DND-41 (cell line): ENCODE results near the gene ARID3A.

ENCODE experiments used
- ATAC-seq: fragments of 200-7000 bp; cut with Tn5 transposase; 3 replicates; pipeline ENCODE4 v1.9.1; 2021; ENCODE audit warnings: low read depth; ENCODE audit not compliant: insufficient read depth
- DNase-seq: peaks from one replicate; pipeline ENCODE4 v3.0.0-alpha.2; 2020
- H2AFZ ChIP-seq: 2 replicates; pipeline ENCODE4 v1.6.0; 2012; ENCODE audit warnings: low read depth, low read length
- H3K27ac ChIP-seq: 2 replicates; pipeline ENCODE4 v1.5.1; 2012; ENCODE audit warnings: low read length, inconsistent platforms
- H3K27me3 ChIP-seq: fragments of 200-600 bp; sonication (generic); 2 replicates; pipeline ENCODE4 v1.6.0; 2012; ENCODE audit warnings: low read length, mild to moderate bottlenecking, inconsistent platforms; ENCODE audit not compliant: insufficient read depth, poor library complexity
- H3K36me3 ChIP-seq: 2 replicates; pipeline ENCODE4 v1.5.1; 2012; ENCODE audit warnings: low read length, inconsistent platforms; ENCODE audit not compliant: insufficient read depth
- H3K4me1 ChIP-seq: 2 replicates; pipeline ENCODE4 v1.5.1; 2012; ENCODE audit warnings: mild to moderate bottlenecking, low read length; ENCODE audit not compliant: insufficient read depth
- H3K4me2 ChIP-seq: 2 replicates; pipeline ENCODE4 v1.6.0; 2012; ENCODE audit warnings: mild to moderate bottlenecking, moderate library complexity, low read length, inconsistent platforms; ENCODE audit not compliant: insufficient read depth
- H3K4me3 ChIP-seq, 2 experiments: fragments of 200-600 bp in 1 of 2; shearing (Covaris generic) in 1 of 2; 2 replicates each; pipeline ENCODE4 v1.5.1; 2012 to 2016; ENCODE audit warnings: inconsistent platforms in 2 of 2, low read length in 2 of 2, mild to moderate bottlenecking in 2 of 2, low read depth in 1 of 2, moderate library complexity in 1 of 2
- H3K79me2 ChIP-seq: 2 replicates; pipeline ENCODE4 v1.6.0; 2012; ENCODE audit warnings: low read length, inconsistent platforms; ENCODE audit not compliant: insufficient read depth
- H3K9ac ChIP-seq: 2 replicates; pipeline ENCODE4 v1.6.0; 2012; ENCODE audit warnings: low read depth, mild to moderate bottlenecking, inconsistent platforms, low read length, moderate library complexity
- H3K9me3 ChIP-seq: 2 replicates; pipeline ENCODE4 v1.5.1; 2012; ENCODE audit warnings: low read length, moderate library complexity, mild to moderate bottlenecking, inconsistent platforms; ENCODE audit not compliant: insufficient read depth, severe bottlenecking
- H4K20me1 ChIP-seq: 2 replicates; pipeline ENCODE4 v1.6.0; 2012; ENCODE audit warnings: low read length; ENCODE audit not compliant: insufficient read depth
- EZH2 ChIP-seq: IDR thresholded peaks from 3 replicates; pipeline ENCODE4 v1.6.1; 2012; ENCODE audit warnings: borderline replicate concordance, low read depth, mild to moderate bottlenecking, moderate library complexity, low read length, inconsistent platforms; ENCODE audit not compliant: severe bottlenecking
- TF ChIP-seq, protein P1 (sequence below): IDR thresholded peaks from 2 replicates; pipeline ENCODE4 v1.5.1; 2012; ENCODE audit warnings: borderline replicate concordance, low read length, moderate library complexity, mild to moderate bottlenecking; ENCODE audit not compliant: poor library complexity, severe bottlenecking; ENCODE audit errors: extremely low read depth

Gene ARID3A

DNA sequence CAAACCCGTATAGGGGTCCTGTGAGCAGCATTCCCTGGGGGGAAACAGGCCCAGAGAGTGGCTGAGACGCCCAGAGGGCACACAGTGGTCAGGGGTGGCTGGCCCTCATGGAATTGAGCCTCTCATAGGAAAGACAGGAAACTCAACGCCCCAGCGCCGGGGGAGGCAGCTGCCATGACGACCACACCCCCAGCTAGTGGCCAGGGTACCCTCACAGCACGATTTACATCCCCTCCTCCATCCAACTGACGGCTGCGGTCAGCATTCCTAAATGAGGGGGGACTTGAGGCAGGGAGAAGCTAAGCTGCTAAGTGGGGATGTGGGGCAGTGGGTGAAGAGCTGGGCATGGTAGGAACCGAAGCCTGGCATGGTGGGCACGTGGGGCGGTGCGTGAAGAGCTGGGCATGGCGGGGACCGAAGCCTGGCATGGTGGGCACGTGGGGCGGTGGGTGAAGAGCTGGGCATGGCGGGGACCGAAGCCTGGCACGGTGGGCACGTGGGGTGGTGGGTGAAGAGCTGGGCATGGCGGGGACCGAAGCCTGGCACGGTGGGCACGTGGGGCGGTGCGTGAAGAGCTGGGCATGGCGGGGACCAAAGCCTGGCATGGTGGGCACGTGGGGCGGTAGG lies 42.9 kb upstream of the ARID3A start:
- Histone ChIP-seq H3K36me3 (peaks cover 76% of the 10 kb centered on the region), H3K4me3 (no peak overlapping the region)

DNA sequence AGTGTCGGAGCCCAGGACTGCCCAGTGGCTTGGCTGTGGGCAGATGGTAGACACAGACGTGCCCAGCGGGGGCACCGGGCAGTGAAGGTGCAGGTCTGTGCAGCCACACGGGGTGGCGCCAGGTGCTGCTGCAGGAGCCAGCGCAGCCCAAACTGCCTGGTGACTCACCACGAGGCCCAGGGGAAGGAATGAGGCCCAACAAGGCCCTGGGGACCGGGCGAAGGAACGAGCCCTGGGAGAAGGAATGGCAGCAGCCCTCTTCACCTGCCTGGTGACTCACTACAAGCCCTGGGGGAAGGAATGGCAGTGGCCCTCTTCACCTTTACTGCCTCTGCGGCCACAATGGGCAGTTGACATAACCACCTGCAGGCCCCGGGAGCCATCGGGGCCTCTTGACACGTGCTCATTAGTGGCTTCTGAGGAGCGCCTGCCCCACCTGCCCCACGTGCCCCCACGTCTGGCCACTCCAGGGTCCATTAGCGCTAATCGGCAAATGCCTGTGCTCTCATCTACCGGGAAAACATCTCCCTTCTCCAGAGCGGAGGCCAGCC lies 42.1 kb upstream of the ARID3A start:
- peaks cover 80% of the 10 kb centered on the region for H3K36me3 ChIP-seq
- H3K4me2 ChIP-seq = no peak overlapping the region
- H3K4me3 ChIP-seq = no peak overlapping the region
- no peaks in the 10 kb centered on the region for H3K9me3 ChIP-seq
- no peaks in the 10 kb centered on the region for H3K79me2 ChIP-seq
- peaks cover 5% of the 10 kb centered on the region; the same call in 1 of the 2 replicates for H4K20me1 ChIP-seq
- no peak overlapping the region for H3K9ac ChIP-seq
- DNase-seq = no peak
- H3K27ac ChIP-seq = no peak overlapping the region
- H3K4me1 ChIP-seq = no peaks in the 10 kb centered on the region
- no peak for ATAC-seq
- H3K27me3 ChIP-seq = no peaks in the 10 kb centered on the region
- H2AFZ ChIP-seq = no peak overlapping the region
- TF ChIP-seq, protein P1, sequence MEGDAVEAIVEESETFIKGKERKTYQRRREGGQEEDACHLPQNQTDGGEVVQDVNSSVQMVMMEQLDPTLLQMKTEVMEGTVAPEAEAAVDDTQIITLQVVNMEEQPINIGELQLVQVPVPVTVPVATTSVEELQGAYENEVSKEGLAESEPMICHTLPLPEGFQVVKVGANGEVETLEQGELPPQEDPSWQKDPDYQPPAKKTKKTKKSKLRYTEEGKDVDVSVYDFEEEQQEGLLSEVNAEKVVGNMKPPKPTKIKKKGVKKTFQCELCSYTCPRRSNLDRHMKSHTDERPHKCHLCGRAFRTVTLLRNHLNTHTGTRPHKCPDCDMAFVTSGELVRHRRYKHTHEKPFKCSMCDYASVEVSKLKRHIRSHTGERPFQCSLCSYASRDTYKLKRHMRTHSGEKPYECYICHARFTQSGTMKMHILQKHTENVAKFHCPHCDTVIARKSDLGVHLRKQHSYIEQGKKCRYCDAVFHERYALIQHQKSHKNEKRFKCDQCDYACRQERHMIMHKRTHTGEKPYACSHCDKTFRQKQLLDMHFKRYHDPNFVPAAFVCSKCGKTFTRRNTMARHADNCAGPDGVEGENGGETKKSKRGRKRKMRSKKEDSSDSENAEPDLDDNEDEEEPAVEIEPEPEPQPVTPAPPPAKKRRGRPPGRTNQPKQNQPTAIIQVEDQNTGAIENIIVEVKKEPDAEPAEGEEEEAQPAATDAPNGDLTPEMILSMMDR = no peak

More for the DNA sequence above, 42.9 kb upstream of the ARID3A start:
- ATAC-seq = no peak
- Histone ChIP-seq H3K9ac (no peak overlapping the region), H3K4me2 (no peak overlapping the region), H3K9me3 (no peaks in the 10 kb centered on the region), H3K27ac (no peak overlapping the region), H4K20me1 (peaks cover 5% of the 10 kb centered on the region; the same call in 1 of the 2 replicates), H3K4me1 (no peaks in the 10 kb centered on the region), H3K27me3 (no peaks in the 10 kb centered on the region), H3K79me2 (no peaks in the 10 kb centered on the region), H2AFZ (no peak overlapping the region)
- TF ChIP-seq, protein P1 = no peak
- no peak for TF ChIP-seq EZH2
- no peak for DNase-seq

DNA sequence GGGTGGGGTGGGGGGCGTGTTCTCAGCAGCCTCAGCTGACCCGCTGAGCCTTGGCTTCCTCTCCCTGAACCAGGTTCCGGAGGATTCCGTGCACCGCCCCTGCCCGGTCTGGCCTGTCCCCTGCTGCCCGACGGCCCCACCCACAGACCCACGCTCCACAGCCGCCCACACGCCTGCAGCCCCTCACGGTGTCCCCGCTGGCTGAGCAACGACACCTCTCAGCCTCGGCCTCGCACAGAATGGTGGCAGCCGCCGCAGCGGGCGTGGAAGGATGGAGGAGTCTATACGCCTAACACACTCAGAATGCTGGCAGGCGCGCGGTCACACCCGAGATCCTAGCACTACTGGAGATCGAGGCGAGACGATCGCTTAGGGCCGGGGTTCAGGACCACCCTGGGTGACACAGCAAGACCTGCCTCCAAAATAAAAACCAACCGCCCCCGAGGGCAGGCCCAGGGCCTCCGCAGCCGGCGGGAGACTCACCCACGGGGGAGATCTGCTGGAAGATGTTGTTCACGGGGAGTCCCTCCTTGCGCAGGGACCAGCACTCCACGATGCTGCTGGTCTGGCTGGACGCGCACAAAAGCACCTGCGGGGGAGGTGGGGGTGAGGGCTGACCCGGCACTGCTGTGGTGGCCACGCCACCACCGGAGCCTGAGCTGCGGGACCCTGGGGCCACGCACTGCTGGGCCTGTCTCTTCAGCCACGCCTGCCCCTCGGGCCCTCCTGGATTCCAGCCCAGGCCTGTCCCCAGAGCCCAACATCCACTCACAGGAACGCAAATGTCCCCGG lies 41.2 kb upstream of the ARID3A start:
- no peaks in the 10 kb centered on the region for H3K27me3 ChIP-seq
- no peak overlapping the region for H3K4me2 ChIP-seq
- no peak overlapping the region for H3K27ac ChIP-seq
- no peaks in the 10 kb centered on the region for H3K4me1 ChIP-seq
- TF ChIP-seq, protein P1 = no peak
- no peak for TF ChIP-seq EZH2
- no peaks in the 10 kb centered on the region for H3K9me3 ChIP-seq
- H3K79me2 ChIP-seq = 0 out of 2 replicates have a peak, but pooled peaks cover 3% of the 10 kb centered on the region
- H2AFZ ChIP-seq = no peak overlapping the region
- H4K20me1 ChIP-seq = peaks cover 5% of the 10 kb centered on the region
- DNase-seq (no peak), ATAC-seq (no peak)
- no peak overlapping the region for H3K9ac ChIP-seq
- peaks cover 85% of the 10 kb centered on the region for H3K36me3 ChIP-seq
- H3K4me3 ChIP-seq = no peak overlapping the region
